Stimulated activated CD8-positive, alpha-beta memory T cell treated with anti-CD3 and anti-CD28 coated beads, Interleukin-4, amount 100 ng/mL, for 4 hours (primary cell): ENCODE measurements around the gene MT1B.

Experiments used
- DNase-seq, 2 donors: peaks; one replicate each; pipeline ENCODE4 v3.0.0-alpha.2; 2020; ENCODE audit warnings: low read depth in 2 of 2, low spot score in 1 of 2

The MT1B gene

DNA sequence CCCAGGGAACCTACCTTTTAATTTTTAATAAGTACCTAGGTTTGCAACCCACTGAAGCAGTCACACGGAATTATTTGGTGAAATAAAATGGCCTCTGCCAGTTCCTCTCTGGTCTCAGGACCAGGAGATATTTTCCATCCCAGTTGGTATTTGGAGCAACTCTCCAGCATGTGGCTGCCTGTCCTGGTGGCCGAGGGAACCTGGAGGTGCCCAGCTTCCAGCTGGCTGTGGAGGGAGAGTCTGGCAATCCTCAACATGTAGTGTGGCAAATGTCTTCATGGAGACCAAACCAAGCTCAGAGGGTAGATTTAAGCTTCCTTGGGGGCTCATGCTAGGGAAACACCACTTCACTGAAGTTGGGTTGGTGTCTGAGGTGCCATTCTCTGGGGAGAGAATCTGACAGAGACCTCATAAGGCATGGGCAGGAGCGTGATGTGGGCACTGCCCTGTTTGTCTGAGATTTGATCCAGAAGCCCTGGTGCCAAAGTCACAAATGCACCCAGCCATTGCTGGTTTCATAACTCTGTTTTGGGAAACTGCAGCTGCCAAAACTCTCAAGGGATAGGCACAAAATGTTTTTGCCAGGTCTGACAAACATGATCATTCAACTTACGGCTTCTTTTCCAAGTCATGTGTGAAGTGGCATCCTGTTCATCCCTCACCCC, 33.4 kb downstream of the MT1B start:
- no peak for DNase-seq

DNA sequence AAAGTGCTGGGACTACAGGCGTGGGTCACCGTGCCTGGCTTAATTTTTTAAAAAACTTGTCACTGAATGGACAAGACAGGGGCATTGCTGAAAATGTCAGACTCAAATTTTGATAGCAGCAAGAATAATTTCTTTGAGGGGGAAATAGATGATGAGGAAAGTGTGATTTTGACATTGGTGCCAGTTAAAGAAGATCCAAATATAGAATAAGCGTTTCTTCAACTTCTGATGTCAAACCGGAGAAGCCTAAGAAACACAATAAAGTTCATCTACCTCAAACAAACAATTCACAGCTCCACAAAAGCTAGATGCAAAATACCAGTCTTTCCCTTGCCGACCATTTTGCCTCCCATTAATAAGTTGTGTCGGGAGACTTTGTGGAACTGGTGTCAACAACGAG, 35.1 kb downstream of the MT1B start:
- DNase-seq = no peak

DNA sequence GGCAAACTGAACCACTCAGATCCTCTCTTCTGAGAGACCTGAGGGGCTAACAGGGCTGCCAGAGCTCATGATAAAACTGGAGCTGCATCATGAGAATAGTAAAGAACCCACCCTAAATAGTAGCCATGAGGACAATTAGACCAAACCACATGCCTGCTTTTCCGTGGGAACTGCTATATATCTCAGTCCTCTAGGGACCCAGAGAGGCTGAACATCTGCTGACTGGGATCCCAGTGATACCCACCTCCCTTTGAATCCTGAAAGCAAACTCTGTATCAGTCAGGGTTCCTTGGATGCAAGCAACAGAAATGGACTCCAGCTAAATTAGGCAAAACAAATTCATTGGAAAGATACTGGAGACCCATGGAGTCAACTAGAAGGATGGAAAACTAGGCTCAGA, 37.1 kb downstream of the MT1B start:
- DNase-seq = no peak

GRCh38 chr16:56689171-56689570, 37.5 kb downstream of the MT1B start:
- DNase-seq = no peak

DNA sequence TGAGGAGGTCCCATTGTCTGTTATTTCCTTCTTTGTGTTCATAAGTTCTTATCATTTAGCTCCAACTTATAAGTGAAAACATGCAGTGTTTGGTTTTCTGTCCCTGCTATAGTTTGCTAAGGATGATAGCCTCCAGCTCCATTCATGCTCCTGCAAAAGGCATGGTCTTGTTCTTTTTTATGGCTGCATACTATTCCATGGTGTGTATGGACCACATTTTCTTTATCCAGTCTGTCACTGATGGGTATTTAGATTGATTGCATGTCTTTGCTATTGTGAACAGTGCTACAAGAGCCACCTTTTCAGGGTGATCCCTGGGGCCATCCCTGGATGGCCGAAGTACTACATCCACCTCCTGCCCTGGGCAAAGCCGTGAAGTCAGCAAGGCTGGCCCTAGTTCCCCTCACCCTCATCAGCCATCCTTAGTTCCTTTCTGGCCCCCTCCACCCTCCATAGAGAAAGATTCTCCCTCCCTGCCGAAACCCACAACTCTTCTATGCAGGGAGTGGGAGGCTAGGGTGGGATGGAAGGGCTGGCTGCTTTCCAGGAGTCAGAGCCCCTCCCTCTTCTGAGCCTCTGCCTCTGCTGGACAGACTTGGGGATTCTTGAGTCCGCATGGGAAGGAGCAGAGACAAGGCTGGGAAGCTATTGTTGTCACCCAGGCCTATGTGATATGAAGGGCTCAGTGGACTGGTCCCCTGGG, 38.9 kb downstream of the MT1B start:
- DNase-seq = no peak

- no peak for DNase-seq
These were observed 40.2 kb downstream of the MT1B start for GRCh38 chr16:56691885-56692284.

GRCh38 chr16:56695246-56695645, 43.6 kb downstream of the MT1B start:
- DNase-seq = no peak

DNA sequence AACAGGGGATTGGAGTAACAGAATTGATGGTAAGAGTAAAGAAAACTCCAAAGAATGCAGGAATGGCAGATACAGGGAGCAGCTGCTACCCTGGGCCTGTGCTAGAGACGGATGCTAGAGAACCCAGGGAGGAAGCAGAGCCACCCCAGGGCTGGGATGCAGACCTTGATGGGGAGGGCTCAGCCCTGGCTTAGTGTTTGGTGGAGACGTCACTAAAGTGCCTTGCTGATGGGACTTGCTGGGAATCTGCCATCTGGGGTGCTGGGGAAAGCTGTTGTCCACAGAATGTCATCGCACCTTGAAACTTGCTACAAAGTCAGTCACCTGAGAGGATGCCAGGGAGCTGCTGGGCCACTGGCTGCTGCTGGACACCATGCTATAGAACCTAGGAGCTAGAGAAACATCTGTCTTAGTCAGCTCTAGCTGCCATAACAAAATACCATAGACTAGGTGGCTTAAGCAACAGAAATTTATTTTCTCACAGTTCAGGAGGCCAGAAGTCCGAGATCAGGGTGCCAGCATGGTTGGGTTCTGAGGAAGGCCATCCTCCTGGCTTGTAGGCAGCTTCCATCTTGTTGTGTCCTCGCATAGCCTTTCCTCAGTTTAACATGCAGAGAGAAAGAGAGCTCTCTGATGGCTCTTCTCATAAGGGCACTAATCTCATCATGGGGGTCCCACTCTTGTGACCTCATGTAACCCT, 45.9 kb downstream of the MT1B start:
- DNase-seq = no peak

DNA sequence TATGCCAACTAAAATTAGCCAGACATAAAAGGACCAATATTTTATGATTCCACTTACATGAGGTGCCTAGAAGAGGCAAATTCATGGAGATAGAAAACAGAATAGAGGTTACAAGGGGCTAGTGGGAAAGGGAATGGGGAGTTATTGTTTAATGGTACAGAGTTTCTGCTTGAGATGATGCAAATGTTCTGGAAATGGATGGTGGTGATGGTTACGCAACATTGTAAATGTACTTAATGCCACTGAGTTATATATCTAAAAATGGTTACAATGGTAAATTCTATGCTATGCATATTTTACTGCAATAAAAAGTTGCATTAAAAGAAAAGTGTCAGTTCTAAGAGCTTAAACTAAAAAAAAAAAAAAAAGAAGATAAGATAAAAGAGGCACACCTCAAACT, 48.5 kb downstream of the MT1B start:
- no peak for DNase-seq

- no peak for DNase-seq
These were observed 48.9 kb downstream of the MT1B start for GRCh38 chr16:56700631-56701030.

- DNase-seq = no peak
These were observed 49.8 kb downstream of the MT1B start for GRCh38 chr16:56701534-56701933.
